HEK293 (cell line): Measurements from ENCODE around the gene OR52K1.

Experiments
- CTCF ChIA-PET: fragments of 350-600 bp; formaldehyde crosslinking; extraction: SDS; loops from one replicate; lab custom pipeline; 2021; ENCODE audit warnings: antibody characterized with exemption; lab: Yijun Ruan, JAX
- POLR2A ChIA-PET: fragments of 300-600 bp; formaldehyde crosslinking; extraction: SDS; loops from one replicate; lab custom pipeline; 2020; ENCODE audit warnings: antibody characterized with exemption, inconsistent platforms; lab: Yijun Ruan, JAX
- H3K27ac ChIP-seq: fragments of 200-500 bp; sonication (Bioruptor generic); 2 replicates; pipeline ENCODE4 v1.5.1; 2014; ENCODE audit warnings: low read depth, low read length, control low read depth, inconsistent platforms; ENCODE audit errors: extremely low read depth
- H3K36me3 ChIP-seq, 2 experiments: fragments of 200-500 bp in 1 of 2; sonication (Bioruptor generic) in 1 of 2; 1 replicate in 1 of 2; 2 replicates in 1 of 2; pipeline ENCODE4 v1.5.1; 2014 to 2017; ENCODE audit warnings: inconsistent platforms in 2 of 2, low read length in 2 of 2; ENCODE audit not compliant: control insufficient read depth in 2 of 2, insufficient read depth in 1 of 2
- H3K4me1 ChIP-seq: fragments of 200-500 bp; sonication (Bioruptor generic); 2 replicates; pipeline ENCODE4 v1.5.1; 2014; ENCODE audit warnings: mild to moderate bottlenecking, low read length, inconsistent platforms; ENCODE audit not compliant: control insufficient read depth, insufficient read depth
- H3K4me3 ChIP-seq: 2 replicates; pipeline ENCODE4 v1.5.1; 2011; ENCODE audit warnings: low read depth, mild to moderate bottlenecking, control low read depth, low read length, moderate library complexity
- H3K9me3 ChIP-seq: fragments of 200-500 bp; sonication (Bioruptor generic); 2 replicates; pipeline ENCODE4 v1.5.1; 2014; ENCODE audit warnings: low read depth, low read length, inconsistent platforms; ENCODE audit not compliant: control insufficient read depth, insufficient read depth
- HOXD13 ChIP-seq: sonication (generic); formaldehyde crosslinking; IDR thresholded peaks from 2 replicates; pipeline ENCODE4 v1.8.0; 2022; ENCODE audit warnings: missing genetic modification reagents, borderline replicate concordance
- KLF1 ChIP-seq: fragments of 450-650 bp; formaldehyde crosslinking; IDR thresholded peaks from 2 replicates; pipeline ENCODE4 v1.5.1; 2016; ENCODE audit warnings: missing biosample characterization, missing genetic modification characterization
- KLF9 ChIP-seq: fragments of 450-650 bp; formaldehyde crosslinking; IDR thresholded peaks from 2 replicates; pipeline ENCODE4 v1.5.1; 2016; ENCODE audit warnings: missing biosample characterization, missing genetic modification characterization, low read depth
- SCRT1 ChIP-seq: fragments of 450-650 bp; formaldehyde crosslinking; IDR thresholded peaks from 2 replicates; pipeline ENCODE4 v1.5.1; 2016; ENCODE audit warnings: missing biosample characterization, missing genetic modification characterization, borderline replicate concordance
- ZBTB48 ChIP-seq: fragments of 450-650 bp; formaldehyde crosslinking; IDR thresholded peaks from 2 replicates; pipeline ENCODE4 v1.5.1; 2016; ENCODE audit warnings: missing biosample characterization, missing genetic modification characterization
- ZBTB7A ChIP-seq: fragments of 450-650 bp; formaldehyde crosslinking; IDR thresholded peaks from 2 replicates; pipeline ENCODE4 v1.5.1; 2016; ENCODE audit warnings: low read depth, missing biosample characterization, missing genetic modification characterization
- ZFP37 ChIP-seq: fragments of 450-650 bp; formaldehyde crosslinking; IDR thresholded peaks from 2 replicates; pipeline ENCODE4 v1.5.1; 2016; ENCODE audit warnings: missing biosample characterization, missing genetic modification characterization
- ZNF239 ChIP-seq: fragments of 450-650 bp; formaldehyde crosslinking; IDR thresholded peaks from 2 replicates; pipeline ENCODE4 v1.5.1; 2016; ENCODE audit warnings: missing biosample characterization, missing genetic modification characterization
- ZNF354C ChIP-seq: fragments of 450-650 bp; formaldehyde crosslinking; IDR thresholded peaks from 2 replicates; pipeline ENCODE4 v1.5.1; 2016; ENCODE audit warnings: missing biosample characterization, missing genetic modification characterization, low read depth, borderline replicate concordance
- ZNF391 ChIP-seq: fragments of 450-650 bp; formaldehyde crosslinking; IDR thresholded peaks from 2 replicates; pipeline ENCODE4 v1.5.1; 2016; ENCODE audit warnings: low read depth, missing biosample characterization, missing genetic modification characterization, borderline replicate concordance
- ZNF549 ChIP-seq: fragments of 450-650 bp; IDR thresholded peaks from 2 replicates; pipeline ENCODE4 v1.5.1; 2018; ENCODE audit warnings: missing biosample characterization, missing genetic modification characterization, mild to moderate bottlenecking, inconsistent platforms, moderate library complexity
- ZNF629 ChIP-seq: fragments of 450-650 bp; formaldehyde crosslinking; IDR thresholded peaks from 2 replicates; pipeline ENCODE4 v1.5.1; 2017; ENCODE audit warnings: missing biosample characterization, missing genetic modification characterization
- ZNF776 ChIP-seq: fragments of 450-650 bp; formaldehyde crosslinking; IDR thresholded peaks from 2 replicates; pipeline ENCODE4 v1.5.0; 2017; ENCODE audit warnings: missing biosample characterization, missing genetic modification characterization, borderline replicate concordance
- ZNF830 ChIP-seq: fragments of 450-650 bp; IDR thresholded peaks from 2 replicates; pipeline ENCODE4 v1.5.0; 2018; ENCODE audit warnings: missing biosample characterization, missing genetic modification characterization, low read depth, mild to moderate bottlenecking, moderate library complexity
- ZXDB ChIP-seq: fragments of 450-650 bp; formaldehyde crosslinking; IDR thresholded peaks from 2 replicates; pipeline ENCODE4 v1.5.1; 2016; ENCODE audit warnings: missing biosample characterization, missing genetic modification characterization
- TF ChIP-seq, protein P1 (sequence below): fragments of 450-650 bp; formaldehyde crosslinking; IDR thresholded peaks from 2 replicates; pipeline ENCODE4 v1.5.1; 2017; ENCODE audit warnings: missing biosample characterization, missing genetic modification characterization
- TF ChIP-seq, protein P2 (sequence below): fragments of 450-650 bp; formaldehyde crosslinking; IDR thresholded peaks from 2 replicates; pipeline ENCODE4 v1.5.1; 2016; ENCODE audit warnings: missing biosample characterization, missing genetic modification characterization
- TF ChIP-seq, protein P3 (sequence below): fragments of 450-650 bp; formaldehyde crosslinking; IDR thresholded peaks from 2 replicates; pipeline ENCODE4 v1.5.1; 2016; ENCODE audit warnings: missing biosample characterization, missing genetic modification characterization
- TF ChIP-seq, protein P4 (sequence below): fragments of 450-650 bp; formaldehyde crosslinking; IDR thresholded peaks from 2 replicates; pipeline ENCODE4 v1.5.1; 2016; ENCODE audit warnings: missing biosample characterization, missing genetic modification characterization
- TF ChIP-seq, protein P5 (sequence below): fragments of 450-650 bp; formaldehyde crosslinking; conservative IDR thresholded peaks from 2 replicates; pipeline ENCODE4 v1.5.1; 2016; ENCODE audit warnings: low read depth, missing biosample characterization, missing genetic modification characterization

Gene OR52K1

DNA sequence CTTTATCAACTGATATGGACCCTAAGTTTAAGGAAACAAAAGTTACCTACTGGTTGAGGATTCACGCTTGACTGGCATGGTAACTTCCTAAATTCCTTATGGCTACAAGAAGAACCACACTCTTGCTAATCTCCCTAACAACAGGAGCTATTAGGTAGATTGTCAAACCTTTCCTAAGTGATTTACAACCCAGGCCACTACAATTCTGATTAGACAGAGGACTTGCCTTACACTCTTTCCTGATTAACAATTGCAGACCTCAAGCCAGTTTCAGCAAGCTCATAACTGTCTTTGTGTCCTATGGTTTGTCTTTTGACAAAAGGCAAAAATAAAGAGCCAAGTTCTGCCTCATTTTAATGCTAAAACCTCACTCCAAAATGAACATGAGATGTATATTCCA, 17.0 kb upstream of the OR52K1 start (continued):
- no peak for TF ChIP-seq ZNF549 (tag by site-specific recombination)
- TF ChIP-seq, all 188 proteins: peak for 0

DNA sequence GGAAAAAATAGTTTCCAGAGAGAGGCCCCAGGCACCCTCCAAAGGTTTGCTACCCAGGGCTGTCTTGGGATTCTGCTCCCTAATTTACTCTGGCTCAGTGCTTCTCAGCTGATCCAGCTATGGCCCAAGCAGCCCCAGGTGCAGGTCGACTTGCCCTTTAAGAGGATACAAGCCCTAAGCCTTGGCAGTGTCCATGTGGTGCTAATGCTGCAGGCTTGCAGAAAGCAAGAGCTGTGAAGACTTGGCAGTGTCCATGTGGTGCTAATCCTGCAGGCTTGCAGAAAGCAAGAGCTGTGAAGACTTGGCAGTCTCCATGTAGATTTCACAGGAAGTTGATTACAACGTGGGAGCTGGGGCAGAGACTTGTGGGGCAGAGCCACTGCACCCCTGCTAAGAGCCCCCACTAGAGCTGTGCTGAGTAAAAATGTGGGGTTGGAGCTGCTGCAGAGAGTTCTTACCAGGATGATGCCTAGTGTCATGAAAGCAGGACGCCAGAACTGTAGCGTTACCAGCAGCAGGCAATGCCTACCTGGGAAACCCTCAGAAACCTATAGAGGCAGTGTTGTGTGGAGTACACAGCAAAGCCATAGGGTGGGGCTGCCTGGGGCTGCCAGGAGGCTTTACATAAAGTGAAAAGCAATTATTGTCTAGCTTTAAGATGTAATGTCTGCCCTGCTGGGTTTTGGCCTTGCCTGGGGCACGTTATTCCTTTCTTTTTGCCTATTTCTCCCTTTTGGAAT, 16.1 kb upstream of the OR52K1 start:
- CTCF ChIA-PET: interaction anchor here (0.6 to 1.5 kb wide), 2 partner anchors 19 to 27 kb away, joined by 3 to 4 read pairs; no protein-coding TSS in a partner anchor
- POLR2A ChIA-PET: no interaction called here
- H3K9me3 ChIP-seq: no peaks in the 10 kb centered on the region
- no peaks in the 10 kb centered on the region for H3K36me3 ChIP-seq
- H3K4me1 ChIP-seq: no peaks in the 10 kb centered on the region
- TF ChIP-seq, protein P1, sequence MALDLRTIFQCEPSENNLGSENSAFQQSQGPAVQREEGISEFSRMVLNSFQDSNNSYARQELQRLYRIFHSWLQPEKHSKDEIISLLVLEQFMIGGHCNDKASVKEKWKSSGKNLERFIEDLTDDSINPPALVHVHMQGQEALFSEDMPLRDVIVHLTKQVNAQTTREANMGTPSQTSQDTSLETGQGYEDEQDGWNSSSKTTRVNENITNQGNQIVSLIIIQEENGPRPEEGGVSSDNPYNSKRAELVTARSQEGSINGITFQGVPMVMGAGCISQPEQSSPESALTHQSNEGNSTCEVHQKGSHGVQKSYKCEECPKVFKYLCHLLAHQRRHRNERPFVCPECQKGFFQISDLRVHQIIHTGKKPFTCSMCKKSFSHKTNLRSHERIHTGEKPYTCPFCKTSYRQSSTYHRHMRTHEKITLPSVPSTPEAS: no peak
- TF ChIP-seq ZBTB48 (tag by site-specific recombination): no peak
- TF ChIP-seq KLF1: no peak
- no peak for TF ChIP-seq ZBTB7A
- TF ChIP-seq, protein P2, sequence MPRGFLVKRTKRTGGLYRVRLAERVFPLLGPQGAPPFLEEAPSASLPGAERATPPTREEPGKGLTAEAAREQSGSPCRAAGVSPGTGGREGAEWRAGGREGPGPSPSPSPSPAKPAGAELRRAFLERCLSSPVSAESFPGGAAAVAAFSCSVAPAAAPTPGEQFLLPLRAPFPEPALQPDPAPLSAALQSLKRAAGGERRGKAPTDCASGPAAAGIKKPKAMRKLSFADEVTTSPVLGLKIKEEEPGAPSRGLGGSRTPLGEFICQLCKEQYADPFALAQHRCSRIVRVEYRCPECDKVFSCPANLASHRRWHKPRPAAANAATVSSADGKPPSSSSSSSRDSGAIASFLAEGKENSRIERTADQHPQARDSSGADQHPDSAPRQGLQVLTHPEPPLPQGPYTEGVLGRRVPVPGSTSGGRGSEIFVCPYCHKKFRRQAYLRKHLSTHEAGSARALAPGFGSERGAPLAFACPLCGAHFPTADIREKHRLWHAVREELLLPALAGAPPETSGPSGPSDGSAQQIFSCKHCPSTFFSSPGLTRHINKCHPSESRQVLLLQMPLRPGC (tag by site-specific recombination): no peak
- TF ChIP-seq KLF9 (tag by site-specific recombination): no peak
- no peak for TF ChIP-seq ZNF354C (tag by site-specific recombination)
- no peak for TF ChIP-seq ZNF391 (tag by site-specific recombination)
- no peak for TF ChIP-seq SCRT1 (tag by site-specific recombination)
- no peak for TF ChIP-seq HOXD13 (CRISPR knock-in tag)
- no peak for TF ChIP-seq ZFP37 (tag by site-specific recombination)
- no peak overlapping the region for H3K4me3 ChIP-seq
- H3K27ac ChIP-seq: no peak overlapping the region

DNA sequence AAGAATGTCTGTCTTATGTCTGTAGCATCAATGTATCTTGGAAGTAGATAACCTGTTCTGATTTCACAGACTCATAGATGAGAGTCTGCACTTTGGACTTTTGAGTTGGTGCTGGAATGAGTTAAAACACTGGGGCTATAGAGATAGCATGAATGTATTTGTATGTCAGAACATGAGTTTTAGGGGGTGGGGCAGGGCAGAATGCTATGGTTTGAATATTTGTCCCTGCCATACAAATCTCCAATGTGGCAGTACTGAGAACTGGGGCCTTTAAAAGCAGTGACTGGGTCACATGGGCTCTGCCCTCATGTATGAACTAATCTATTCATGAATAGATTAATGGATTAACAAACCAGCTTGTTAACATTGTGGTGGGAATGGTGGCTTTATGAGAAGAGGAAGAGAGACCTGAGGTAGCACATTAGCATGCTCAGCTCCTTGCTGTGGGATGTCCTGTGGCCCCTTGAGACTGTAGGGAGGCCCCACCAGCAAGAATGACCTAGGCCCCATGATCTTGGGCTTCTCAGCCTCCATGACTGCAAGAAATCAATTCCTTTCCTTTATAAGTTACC, 15.5 kb upstream of the OR52K1 start:
- CTCF ChIA-PET: interaction anchor here (1.5 kb wide), 1 partner anchor 26 kb away, joined by 4 read pairs; no protein-coding TSS in a partner anchor
- POLR2A ChIA-PET: no interaction called here
- no peaks in the 10 kb centered on the region for H3K9me3 ChIP-seq
- H3K36me3 ChIP-seq: no peaks in the 10 kb centered on the region
- H3K4me1 ChIP-seq: no peaks in the 10 kb centered on the region
- H3K27ac ChIP-seq: no peak overlapping the region
- no peak overlapping the region for H3K4me3 ChIP-seq
- TF ChIP-seq, protein P3, sequence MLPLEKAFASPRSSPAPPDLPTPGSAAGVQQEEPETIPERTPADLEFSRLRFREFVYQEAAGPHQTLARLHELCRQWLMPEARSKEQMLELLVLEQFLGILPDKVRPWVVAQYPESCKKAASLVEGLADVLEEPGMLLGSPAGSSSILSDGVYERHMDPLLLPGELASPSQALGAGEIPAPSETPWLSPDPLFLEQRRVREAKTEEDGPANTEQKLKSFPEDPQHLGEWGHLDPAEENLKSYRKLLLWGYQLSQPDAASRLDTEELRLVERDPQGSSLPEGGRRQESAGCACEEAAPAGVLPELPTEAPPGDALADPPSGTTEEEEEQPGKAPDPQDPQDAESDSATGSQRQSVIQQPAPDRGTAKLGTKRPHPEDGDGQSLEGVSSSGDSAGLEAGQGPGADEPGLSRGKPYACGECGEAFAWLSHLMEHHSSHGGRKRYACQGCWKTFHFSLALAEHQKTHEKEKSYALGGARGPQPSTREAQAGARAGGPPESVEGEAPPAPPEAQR: no peak
- no peak for TF ChIP-seq ZNF830 (tag by site-specific recombination)
- TF ChIP-seq ZNF629: no peak
- no peak for TF ChIP-seq ZNF776
- TF ChIP-seq, protein P4, sequence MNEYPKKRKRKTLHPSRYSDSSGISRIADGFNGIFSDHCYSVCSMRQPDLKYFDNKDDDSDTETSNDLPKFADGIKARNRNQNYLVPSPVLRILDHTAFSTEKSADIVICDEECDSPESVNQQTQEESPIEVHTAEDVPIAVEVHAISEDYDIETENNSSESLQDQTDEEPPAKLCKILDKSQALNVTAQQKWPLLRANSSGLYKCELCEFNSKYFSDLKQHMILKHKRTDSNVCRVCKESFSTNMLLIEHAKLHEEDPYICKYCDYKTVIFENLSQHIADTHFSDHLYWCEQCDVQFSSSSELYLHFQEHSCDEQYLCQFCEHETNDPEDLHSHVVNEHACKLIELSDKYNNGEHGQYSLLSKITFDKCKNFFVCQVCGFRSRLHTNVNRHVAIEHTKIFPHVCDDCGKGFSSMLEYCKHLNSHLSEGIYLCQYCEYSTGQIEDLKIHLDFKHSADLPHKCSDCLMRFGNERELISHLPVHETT (tag by site-specific recombination): no peak
- TF ChIP-seq, protein P5, sequence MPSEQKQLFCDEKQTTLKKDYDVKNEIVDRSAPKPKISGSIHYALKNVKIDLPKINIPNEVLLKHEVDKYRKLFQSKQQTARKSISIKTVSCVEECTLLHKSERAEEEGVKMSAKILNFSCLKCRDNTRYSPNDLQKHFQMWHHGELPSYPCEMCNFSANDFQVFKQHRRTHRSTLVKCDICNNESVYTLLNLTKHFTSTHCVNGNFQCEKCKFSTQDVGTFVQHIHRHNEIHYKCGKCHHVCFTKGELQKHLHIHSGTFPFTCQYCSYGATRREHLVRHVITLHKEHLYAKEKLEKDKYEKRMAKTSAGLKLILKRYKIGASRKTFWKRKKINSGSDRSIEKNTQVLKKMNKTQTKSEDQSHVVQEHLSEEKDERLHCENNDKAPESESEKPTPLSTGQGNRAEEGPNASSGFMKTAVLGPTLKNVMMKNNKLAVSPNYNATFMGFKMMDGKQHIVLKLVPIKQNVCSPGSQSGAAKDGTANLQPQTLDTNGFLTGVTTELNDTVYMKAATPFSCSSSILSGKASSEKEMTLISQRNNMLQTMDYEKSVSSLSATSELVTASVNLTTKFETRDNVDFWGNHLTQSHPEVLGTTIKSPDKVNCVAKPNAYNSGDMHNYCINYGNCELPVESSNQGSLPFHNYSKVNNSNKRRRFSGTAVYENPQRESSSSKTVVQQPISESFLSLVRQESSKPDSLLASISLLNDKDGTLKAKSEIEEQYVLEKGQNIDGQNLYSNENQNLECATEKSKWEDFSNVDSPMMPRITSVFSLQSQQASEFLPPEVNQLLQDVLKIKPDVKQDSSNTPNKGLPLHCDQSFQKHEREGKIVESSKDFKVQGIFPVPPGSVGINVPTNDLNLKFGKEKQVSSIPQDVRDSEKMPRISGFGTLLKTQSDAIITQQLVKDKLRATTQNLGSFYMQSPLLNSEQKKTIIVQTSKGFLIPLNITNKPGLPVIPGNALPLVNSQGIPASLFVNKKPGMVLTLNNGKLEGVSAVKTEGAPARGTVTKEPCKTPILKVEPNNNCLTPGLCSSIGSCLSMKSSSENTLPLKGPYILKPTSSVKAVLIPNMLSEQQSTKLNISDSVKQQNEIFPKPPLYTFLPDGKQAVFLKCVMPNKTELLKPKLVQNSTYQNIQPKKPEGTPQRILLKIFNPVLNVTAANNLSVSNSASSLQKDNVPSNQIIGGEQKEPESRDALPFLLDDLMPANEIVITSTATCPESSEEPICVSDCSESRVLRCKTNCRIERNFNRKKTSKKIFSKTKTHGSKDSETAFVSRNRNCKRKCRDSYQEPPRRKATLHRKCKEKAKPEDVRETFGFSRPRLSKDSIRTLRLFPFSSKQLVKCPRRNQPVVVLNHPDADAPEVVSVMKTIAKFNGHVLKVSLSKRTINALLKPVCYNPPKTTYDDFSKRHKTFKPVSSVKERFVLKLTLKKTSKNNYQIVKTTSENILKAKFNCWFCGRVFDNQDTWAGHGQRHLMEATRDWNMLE (tag by site-specific recombination): no peak
- TF ChIP-seq ZNF239: no peak
- TF ChIP-seq ZXDB (tag by site-specific recombination): no peak
